Measurements from ENCODE around the gene RRAS. TPM values are rescaled to one million over a fixed set of nuclear protein-coding genes. Genes with fewer than 3 reads are reported as not detected.

The RRAS gene
- total RNA-seq, 1 donor from 2014 or later = 3.9 TPM

- no peak overlapping the region for H3K4me3 Mint-ChIP-seq (ENCODE audit: low read depth)
- no peak for DNase-seq (ENCODE audit: low spot score, unreplicated experiment)
- peaks cover 12% of the 10 kb centered on the region for H3K36me3 Mint-ChIP-seq (ENCODE audit: insufficient read depth)
- H3K27ac Mint-ChIP-seq = no peak overlapping the region
- no peaks in the 10 kb centered on the region for H3K4me1 Mint-ChIP-seq (ENCODE audit: low read depth)
- no peaks in the 10 kb centered on the region for H3K27me3 Mint-ChIP-seq
- no peaks in the 10 kb centered on the region for H3K9me3 Mint-ChIP-seq (ENCODE audit: low read depth)
- TF ChIP-seq CTCF (IDR thresholded peaks at IDR 0.05; ENCODE audit: unreplicated experiment) = no peak
Observed at GRCh38 chr19:49616945-49617344, 23.0 kb downstream of the RRAS start.

GRCh38 chr19:49616532-49616931 is 23.4 kb downstream of the RRAS start:
- Mint-ChIP-seq H3K4me3 (ENCODE audit: low read depth) (no peak overlapping the region), H3K27ac (no peak overlapping the region), H3K36me3 (ENCODE audit: insufficient read depth) (peaks cover 12% of the 10 kb centered on the region), H3K9me3 (ENCODE audit: low read depth) (no peaks in the 10 kb centered on the region), H3K27me3 (no peaks in the 10 kb centered on the region), H3K4me1 (ENCODE audit: low read depth) (no peaks in the 10 kb centered on the region)
- no peak for TF ChIP-seq CTCF (IDR thresholded peaks at IDR 0.05; ENCODE audit: unreplicated experiment)
- no peak for DNase-seq (ENCODE audit: low spot score, unreplicated experiment)

GRCh38 chr19:49615861-49616260 is 24.1 kb downstream of the RRAS start:
- Mint-ChIP-seq H3K36me3 (ENCODE audit: insufficient read depth) (peaks cover 12% of the 10 kb centered on the region), H3K9me3 (ENCODE audit: low read depth) (no peaks in the 10 kb centered on the region), H3K4me1 (ENCODE audit: low read depth) (no peaks in the 10 kb centered on the region), H3K4me3 (ENCODE audit: low read depth) (no peak overlapping the region), H3K27me3 (no peaks in the 10 kb centered on the region), H3K27ac (no peak overlapping the region)
- no peak for TF ChIP-seq CTCF (IDR thresholded peaks at IDR 0.05; ENCODE audit: unreplicated experiment)
- no peak for DNase-seq (ENCODE audit: low spot score, unreplicated experiment)

GRCh38 chr19:49614096-49614833 is 25.7 kb downstream of the RRAS start:
- DNase-seq (ENCODE audit: low spot score, unreplicated experiment) = no peak
- Mint-ChIP-seq H3K9me3 (ENCODE audit: low read depth) (no peaks in the 10 kb centered on the region), H3K36me3 (ENCODE audit: insufficient read depth) (peaks cover 13% of the 10 kb centered on the region), H3K27ac (peak overlapping the region; percentile 78), H3K27me3 (no peaks in the 10 kb centered on the region), H3K4me3 (ENCODE audit: low read depth) (no peak overlapping the region), H3K4me1 (ENCODE audit: low read depth) (no peaks in the 10 kb centered on the region)
- TF ChIP-seq CTCF (IDR thresholded peaks at IDR 0.05; ENCODE audit: unreplicated experiment) = no peak

GRCh38 chr19:49613374-49613773 is 26.6 kb downstream of the RRAS start:
- H3K27ac Mint-ChIP-seq = peak overlapping the region; percentile 78
- H3K27me3 Mint-ChIP-seq = no peaks in the 10 kb centered on the region
- H3K4me3 Mint-ChIP-seq (ENCODE audit: low read depth) = no peak overlapping the region
- no peak for TF ChIP-seq CTCF (IDR thresholded peaks at IDR 0.05; ENCODE audit: unreplicated experiment)
- no peaks in the 10 kb centered on the region for H3K4me1 Mint-ChIP-seq (ENCODE audit: low read depth)
- peaks cover 9% of the 10 kb centered on the region for H3K36me3 Mint-ChIP-seq (ENCODE audit: insufficient read depth)
- no peaks in the 10 kb centered on the region for H3K9me3 Mint-ChIP-seq (ENCODE audit: low read depth)
- no peak for DNase-seq (ENCODE audit: low spot score, unreplicated experiment)
